ENCODE measurements around the gene MARCKS.
"Not testable (repeated sequence)": the region's sequence is repeated elsewhere in the genome, so short reads cannot be mapped to it uniquely, and the experiment has no call there.

Gene MARCKS

GRCh38 chr6:113886512-113886911 lies 29.4 kb downstream of the MARCKS start:
- DNase-seq, result no peak

- no peak for DNase-seq
Observed at GRCh38 chr6:113888493-113888892, 31.3 kb downstream of the MARCKS start.

GRCh38 chr6:113888956-113889630 lies 31.9 kb downstream of the MARCKS start:
- DNase-seq, result no peak

GRCh38 chr6:113893451-113893850 lies 36.3 kb downstream of the MARCKS start:
- DNase-seq, result no peak

- no peak for DNase-seq
Observed at GRCh38 chr6:113893866-113894265, 36.7 kb downstream of the MARCKS start.

GRCh38 chr6:113894712-113895674 lies 37.8 kb downstream of the MARCKS start:
- DNase-seq, result peak in 1 of 2 experiments; percentile 28

GRCh38 chr6:113901482-113901881 lies 44.3 kb downstream of the MARCKS start:
- DNase-seq, result no peak

GRCh38 chr6:113903666-113904330 lies 46.7 kb downstream of the MARCKS start:
- DNase-seq, result no peak

- no peak for DNase-seq
Observed at GRCh38 chr6:113907102-113907815, 50.1 kb downstream of the MARCKS start.

- DNase-seq, result no peak
Observed at GRCh38 chr6:113908801-113909200, 51.7 kb downstream of the MARCKS start.

GRCh38 chr6:113909224-113909856 lies 52.2 kb downstream of the MARCKS start:
- DNase-seq, result peak; percentile 48 to 78

- not testable (repeated sequence) for DNase-seq
Observed at GRCh38 chr6:113910285-113910684, 53.1 kb downstream of the MARCKS start.
